Esophagus squamous epithelium (tissue), 4 donors: ENCODE results near the gene SMG7.

Experiments
- CTCF ChIP-seq, 6 experiments: fragments of 450-650 bp in 4 of 6; fragments of 200-600 bp in 2 of 6; sonication (generic) in 2 of 6; IDR thresholded peaks; one replicate each; pipeline ENCODE4 v1.5.1; 2016 to 2019; ENCODE audit warnings: antibody characterized with exemption in 6 of 6, mild to moderate bottlenecking in 4 of 6, moderate library complexity in 4 of 6
- POLR2A ChIP-seq, 4 donors: fragments of 450-650 bp; IDR thresholded peaks; one replicate each; pipeline ENCODE4 v1.6.1; 2017; ENCODE audit warnings: antibody characterized with exemption in 4 of 4, mild to moderate bottlenecking in 4 of 4, moderate library complexity in 3 of 4

DNA sequence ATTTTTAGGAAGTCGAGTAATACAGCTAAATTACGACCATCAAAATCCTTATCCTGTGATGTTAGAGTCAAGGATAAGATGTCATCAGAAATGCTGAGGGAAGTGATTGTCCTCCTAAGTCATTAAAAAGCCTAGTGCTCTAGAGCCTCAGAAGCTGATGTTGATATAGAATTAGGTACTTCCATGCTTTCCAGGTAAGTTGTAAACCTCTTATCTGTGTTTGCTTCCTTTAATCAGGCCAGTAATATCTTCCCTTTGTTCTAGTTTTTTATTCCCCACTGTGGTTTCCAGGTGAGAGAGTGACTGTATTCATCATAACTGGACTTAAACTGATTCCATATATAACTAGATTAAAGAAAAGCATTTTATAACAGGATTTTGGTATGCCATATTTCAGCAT is 44.4 kb downstream of the SMG7 start:
- TF ChIP-seq POLR2A (IDR thresholded peaks at IDR 0.05) (no peak), CTCF (IDR thresholded peaks at IDR 0.05) (no peak)
